Right renal pelvis (tissue), 4 donors: ENCODE measurements around the gene PRPH. TPM values are rescaled to one million over a fixed set of nuclear protein-coding genes. Genes with fewer than 3 reads are reported as not detected.
A peak's percentile ranks its signal among the peaks of the same experiment; 100 is the strongest.

Experiments
- DNase-seq, 4 donors: peaks; one replicate each; pipeline ENCODE4 v3.0.0-alpha.2; 2013; ENCODE audit warnings: low read depth in 4 of 4, low spot score in 3 of 4, missing footprints in 1 of 4
- polyA plus RNA-seq, 4 donors: library from polyadenylated mRNA; unstranded; fragments of 120-200 nt; gene quantifications; one replicate each; pipeline ENCODE4 v1.2.1, GENCODE V29; 2013; ENCODE audit not compliant: insufficient read length in 4 of 4

Gene PRPH
- polyA plus RNA-seq, 4 donors, result 0.21 to 7.4 (median 0.23) TPM; not detected in 1

GRCh38 chr12:49342914-49343731, 48.2 kb downstream of the PRPH start:
- no peak for DNase-seq

GRCh38 chr12:49344486-49345050, 49.6 kb downstream of the PRPH start:
- DNase-seq, result no peak

GRCh38 chr12:49345051-49345824, 50.3 kb downstream of the PRPH start:
- peak in 1 of 4 donors; percentile 75 for DNase-seq

GRCh38 chr12:49345825-49346658, 51.1 kb downstream of the PRPH start:
- DNase-seq, result no peak

GRCh38 chr12:49346659-49347310, 51.8 kb downstream of the PRPH start, which contains the start of gene DNAJC22:
Gene DNAJC22, plus strand, starts transcription at chr12:49346888. Its CDS starts 1,985 bp downstream, at chr12:49348873.
- DNase-seq, result no peak

- DNase-seq, result peak in 1 of 4 donors; percentile 67
These were observed 52.6 kb downstream of the PRPH start for GRCh38 chr12:49347311-49348193.

Other genes starting within 250 kb of the PRPH start
- 10 to 100 TPM; 40.2 to 51.0 (median 47.6) TPM for gene KMT2D, start 234.4 kb upstream of the PRPH start, polyA plus RNA-seq
- 1 to 10 TPM; 1.5 to 2.1 (median 1.7) TPM for gene RHEBL1, start 225.2 kb upstream of the PRPH start, polyA plus RNA-seq
- 1 to 10 TPM in 1 of 4 donors, under 1 TPM in 3; 0.37 to 1.0 (median 0.42) TPM for gene DHH, start 200.3 kb upstream of the PRPH start, polyA plus RNA-seq
- 10 to 100 TPM; 59.5 to 66.8 (median 63.4) TPM for gene LMBR1L, start 184.3 kb upstream of the PRPH start, polyA plus RNA-seq
- 1,000 to 10,000 TPM in 3 of 4 donors, 100 to 1,000 TPM in 1; 990 to 1,172 (median 1,105) TPM for gene TUBA1B, start 163.8 kb upstream of the PRPH start, polyA plus RNA-seq
- 100 to 1,000 TPM; 391 to 487 (median 465) TPM for gene TUBA1A, start 106.1 kb upstream of the PRPH start, polyA plus RNA-seq
- 100 to 1,000 TPM; 125 to 166 (median 139) TPM for gene TUBA1C, start 30.1 kb upstream of the PRPH start, polyA plus RNA-seq
- 10 to 100 TPM; 20.6 to 21.7 (median 21.4) TPM for gene TROAP, start 28.1 kb downstream of the PRPH start, polyA plus RNA-seq
- 1 to 10 TPM; 1.1 to 1.9 (median 1.4) TPM for gene C1QL4, start 42.0 kb downstream of the PRPH start, polyA plus RNA-seq
- 10 to 100 TPM; 15.6 to 22.6 (median 21.0) TPM for gene DNAJC22, start 51.7 kb downstream of the PRPH start, polyA plus RNA-seq
- gene SPATS2, start 72.3 kb downstream of the PRPH start, polyA plus RNA-seq, result 10 to 100 TPM; 45.0 to 49.8 (median 47.8) TPM
- 1 to 10 TPM; 4.1 to 6.9 (median 5.1) TPM for gene KCNH3, start 243.9 kb downstream of the PRPH start, polyA plus RNA-seq